22Rv1 (cell line): ENCODE results near the gene GSKIP.

Experiments used
- ZFX ChIP-seq: fragments of 450-650 bp; IDR thresholded peaks from 2 replicates; pipeline ENCODE4 v1.6.1; 2017; ENCODE audit warnings: antibody characterized with exemption, borderline replicate concordance
- TF ChIP-seq, protein P1 (sequence below): fragments of 450-650 bp; IDR thresholded peaks from 2 replicates; pipeline ENCODE4 v1.5.1; 2017; ENCODE audit warnings: mild to moderate bottlenecking

DNA sequence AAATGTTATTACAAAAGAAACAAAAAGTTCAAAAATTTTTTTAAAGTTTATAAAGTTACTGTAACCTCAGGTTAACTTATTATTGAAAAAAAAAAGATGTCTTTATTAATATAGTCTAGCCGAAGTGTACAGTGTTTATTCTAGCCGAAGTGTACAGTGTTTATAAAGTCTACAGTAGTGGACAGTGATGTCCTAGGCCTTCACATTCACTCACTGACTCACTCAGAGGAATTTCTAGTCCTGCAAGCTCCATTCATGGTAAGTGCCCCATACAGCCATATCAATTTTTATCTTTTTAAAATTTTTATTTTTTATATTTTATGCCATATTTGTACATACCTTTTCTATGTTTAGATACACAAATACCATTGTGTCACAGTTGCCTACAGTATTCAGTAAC lies 10.6 kb upstream of the GSKIP start:
- TF ChIP-seq, protein P1, sequence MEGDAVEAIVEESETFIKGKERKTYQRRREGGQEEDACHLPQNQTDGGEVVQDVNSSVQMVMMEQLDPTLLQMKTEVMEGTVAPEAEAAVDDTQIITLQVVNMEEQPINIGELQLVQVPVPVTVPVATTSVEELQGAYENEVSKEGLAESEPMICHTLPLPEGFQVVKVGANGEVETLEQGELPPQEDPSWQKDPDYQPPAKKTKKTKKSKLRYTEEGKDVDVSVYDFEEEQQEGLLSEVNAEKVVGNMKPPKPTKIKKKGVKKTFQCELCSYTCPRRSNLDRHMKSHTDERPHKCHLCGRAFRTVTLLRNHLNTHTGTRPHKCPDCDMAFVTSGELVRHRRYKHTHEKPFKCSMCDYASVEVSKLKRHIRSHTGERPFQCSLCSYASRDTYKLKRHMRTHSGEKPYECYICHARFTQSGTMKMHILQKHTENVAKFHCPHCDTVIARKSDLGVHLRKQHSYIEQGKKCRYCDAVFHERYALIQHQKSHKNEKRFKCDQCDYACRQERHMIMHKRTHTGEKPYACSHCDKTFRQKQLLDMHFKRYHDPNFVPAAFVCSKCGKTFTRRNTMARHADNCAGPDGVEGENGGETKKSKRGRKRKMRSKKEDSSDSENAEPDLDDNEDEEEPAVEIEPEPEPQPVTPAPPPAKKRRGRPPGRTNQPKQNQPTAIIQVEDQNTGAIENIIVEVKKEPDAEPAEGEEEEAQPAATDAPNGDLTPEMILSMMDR: no peak
- TF ChIP-seq ZFX: no peak
